GM18505 (cell line): ENCODE measurements around the gene ATP6V1C2.

Source experiments
- ATAC-seq: cut with Tn5 transposase; IDR thresholded peaks from one replicate; pipeline ENCODE4 v1.9.1; 2021; ENCODE audit not compliant: unreplicated experiment
- POLR2A ChIP-seq: IDR thresholded peaks from 4 replicates; pipeline ENCODE4 v1.6.1; 2011; ENCODE audit warnings: borderline replicate concordance; ENCODE audit not compliant: insufficient read depth, insufficient read length; ENCODE audit errors: extremely low read depth

Gene ATP6V1C2

DNA sequence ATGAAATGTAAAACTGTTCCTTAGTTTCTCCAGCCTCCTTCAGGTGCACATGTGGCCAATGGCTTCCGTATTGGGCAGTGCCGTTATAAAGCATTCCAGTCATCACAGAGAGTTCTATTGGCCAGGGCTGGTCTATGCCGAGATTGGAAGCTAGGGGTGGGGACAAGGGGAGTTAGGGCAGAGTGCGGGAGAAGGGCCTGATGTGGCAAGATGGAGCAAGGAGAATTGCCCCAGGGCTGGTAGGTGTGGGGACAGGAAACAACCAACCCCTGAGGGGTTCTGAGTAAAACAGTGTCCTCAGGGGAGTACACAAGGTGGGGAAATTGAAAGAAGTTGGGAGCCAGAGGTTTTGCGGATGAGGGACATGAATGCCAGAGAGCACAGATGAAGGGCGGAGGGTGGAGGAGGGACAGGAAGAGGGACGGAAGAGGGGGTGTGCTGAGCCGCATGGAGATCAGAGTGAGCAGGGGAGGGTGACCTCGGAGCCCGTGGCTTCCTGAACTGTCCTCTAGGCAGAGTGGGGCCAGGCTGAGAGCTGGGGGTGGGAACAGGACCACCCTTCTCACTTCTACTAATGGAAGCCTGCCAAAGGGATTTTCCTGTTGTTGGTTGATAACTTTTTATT lies 9.1 kb upstream of the ATP6V1C2 start:
- no peak for ATAC-seq
- no peak for TF ChIP-seq POLR2A

DNA sequence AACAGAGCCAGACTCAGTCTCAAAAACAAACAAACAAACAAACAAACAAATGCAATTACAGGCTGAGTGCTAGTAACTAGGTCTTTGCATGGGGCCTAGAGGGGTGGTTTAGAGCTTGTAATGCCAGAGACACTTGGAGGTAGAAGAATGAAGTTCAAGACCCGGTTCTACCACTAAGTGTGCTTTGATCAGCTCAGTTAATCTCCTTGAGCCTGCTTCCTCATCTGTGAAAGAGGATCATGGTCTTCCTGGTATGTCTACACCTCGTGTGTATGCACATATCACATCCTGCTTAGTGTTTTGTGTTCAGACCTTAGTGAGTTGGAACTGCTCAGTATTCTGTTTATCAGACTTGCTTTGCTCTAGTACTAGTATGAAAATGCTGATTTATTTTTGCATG lies 4.8 kb upstream of the ATP6V1C2 start:
- ATAC-seq: no peak

DNA sequence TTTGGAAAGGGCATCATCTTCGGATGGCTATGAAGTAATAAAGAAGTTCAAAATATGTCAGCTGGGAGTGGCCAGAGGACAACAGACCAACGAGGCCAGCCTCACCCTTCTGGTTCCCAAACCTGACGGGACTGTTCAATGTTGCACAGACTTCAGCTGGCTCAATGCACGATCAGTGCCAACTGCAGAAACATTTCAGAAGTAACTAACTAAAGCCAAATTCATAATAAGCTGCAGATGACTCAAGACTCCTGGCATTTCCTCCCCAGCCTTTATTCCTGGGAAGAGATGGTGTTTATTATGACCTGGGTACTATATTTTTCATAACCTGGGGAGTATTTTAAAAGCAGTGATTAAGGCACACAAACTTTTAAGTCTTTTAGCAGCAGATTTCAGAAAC lies 3.8 kb upstream of the ATP6V1C2 start:
- TF ChIP-seq POLR2A: no peak
- no peak for ATAC-seq

More for the DNA sequence above, 4.8 kb upstream of the ATP6V1C2 start:
- no peak for TF ChIP-seq POLR2A

DNA sequence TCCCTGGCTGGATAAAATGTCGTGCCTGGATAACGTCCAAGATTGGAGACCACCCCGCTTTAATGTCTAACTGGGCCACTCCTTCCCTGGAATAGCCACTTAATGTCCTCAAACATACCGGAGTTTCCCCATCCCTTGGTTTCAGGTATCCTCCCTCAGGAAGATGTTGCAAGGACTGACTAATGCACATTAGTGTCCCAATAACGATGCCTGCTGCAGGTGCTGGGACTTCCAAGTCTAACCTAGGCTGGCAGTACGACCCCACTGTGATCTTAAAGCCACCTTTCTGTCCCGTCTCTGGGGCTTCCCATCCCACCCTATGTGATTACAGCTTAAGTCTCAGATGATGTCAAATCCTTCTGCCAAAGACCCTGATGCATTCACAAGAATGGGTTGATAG lies 1.1 kb upstream of the ATP6V1C2 start:
- ATAC-seq: no peak
- no peak for TF ChIP-seq POLR2A

DNA sequence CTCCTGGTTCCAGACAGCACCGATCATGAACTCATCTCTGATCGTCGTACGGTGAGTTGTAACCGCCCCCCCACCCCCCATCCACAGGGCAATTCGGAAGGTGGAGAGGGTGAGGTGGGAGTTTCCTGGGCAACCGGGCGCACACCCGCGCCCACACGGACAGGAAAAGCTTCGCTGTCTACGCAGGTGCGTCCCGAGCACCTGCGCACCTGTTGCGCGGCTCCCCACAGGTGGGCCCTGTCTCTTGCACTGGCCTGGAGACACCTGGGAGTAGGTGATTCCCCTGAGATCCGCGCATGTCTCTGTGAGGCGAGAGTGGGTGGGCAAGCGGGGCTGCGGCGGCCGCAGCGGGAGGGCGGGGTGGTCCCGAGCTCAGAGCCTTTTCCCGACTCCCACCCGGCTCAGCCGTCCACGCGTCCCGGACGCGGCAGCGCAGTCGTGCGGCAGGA lies 459 bp upstream of the ATP6V1C2 start:
- no peak for ATAC-seq
- TF ChIP-seq POLR2A: no peak

DNA sequence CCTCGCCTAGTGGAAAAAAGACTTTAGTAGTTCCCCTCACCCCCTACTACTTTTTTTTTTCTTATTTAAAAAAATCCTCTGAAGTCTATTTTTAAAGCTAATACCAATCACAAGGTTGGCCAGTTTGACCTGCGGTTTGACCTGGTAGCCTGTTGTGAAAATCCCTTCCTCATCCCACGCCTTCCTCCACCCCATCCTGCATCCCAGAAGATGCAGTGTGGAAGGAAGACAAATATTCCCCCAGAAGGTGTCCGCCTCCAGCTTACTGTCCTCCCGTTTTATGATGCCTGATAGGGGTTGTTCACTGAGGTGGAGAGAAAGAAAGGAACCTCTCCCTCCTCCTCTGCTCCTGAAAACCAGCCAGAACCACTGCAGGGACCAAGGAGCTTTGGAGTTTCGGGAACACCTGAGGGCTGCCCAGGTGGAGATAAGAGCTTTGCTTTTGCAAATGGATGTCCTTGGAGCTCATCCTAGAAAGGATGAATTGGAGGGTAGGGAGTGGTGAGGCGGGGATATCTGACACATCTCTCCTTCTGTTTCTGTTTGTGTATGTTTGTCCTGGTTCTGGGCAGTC lies 909 bp downstream of the ATP6V1C2 start:
- TF ChIP-seq POLR2A: no peak
- ATAC-seq: no peak

DNA sequence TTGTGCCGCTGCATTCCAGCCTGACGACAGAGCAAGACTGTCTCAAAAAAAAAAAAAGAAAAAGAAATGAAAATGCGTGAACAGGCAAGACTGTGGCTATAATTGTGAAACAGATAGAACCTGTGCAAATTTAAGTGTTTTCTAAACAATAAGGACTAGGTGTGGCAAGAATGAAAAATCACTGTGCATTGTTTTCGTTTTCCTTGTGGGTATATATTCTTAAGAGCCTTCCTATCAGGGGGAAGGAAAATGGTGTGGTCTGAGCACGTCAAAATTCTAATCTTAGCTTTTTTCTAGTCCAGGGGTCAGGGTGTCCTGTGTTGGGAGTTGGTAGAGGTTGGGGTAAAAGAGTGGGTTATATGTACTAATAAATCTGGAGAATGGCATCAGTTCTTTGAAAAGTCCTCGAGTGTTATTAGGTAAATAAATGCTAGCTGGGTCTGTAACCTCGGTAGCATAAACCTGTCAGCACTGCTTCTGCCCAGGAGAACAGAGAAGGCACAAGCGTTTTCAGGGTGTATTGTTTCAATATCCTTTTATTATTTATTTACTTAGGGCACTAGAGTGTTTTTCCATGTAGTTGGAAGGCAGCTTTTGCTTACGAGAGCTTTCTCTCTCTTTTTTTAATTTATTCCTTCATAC lies 11.6 kb downstream of the ATP6V1C2 start:
- no peak for ATAC-seq
- TF ChIP-seq POLR2A: no peak

DNA sequence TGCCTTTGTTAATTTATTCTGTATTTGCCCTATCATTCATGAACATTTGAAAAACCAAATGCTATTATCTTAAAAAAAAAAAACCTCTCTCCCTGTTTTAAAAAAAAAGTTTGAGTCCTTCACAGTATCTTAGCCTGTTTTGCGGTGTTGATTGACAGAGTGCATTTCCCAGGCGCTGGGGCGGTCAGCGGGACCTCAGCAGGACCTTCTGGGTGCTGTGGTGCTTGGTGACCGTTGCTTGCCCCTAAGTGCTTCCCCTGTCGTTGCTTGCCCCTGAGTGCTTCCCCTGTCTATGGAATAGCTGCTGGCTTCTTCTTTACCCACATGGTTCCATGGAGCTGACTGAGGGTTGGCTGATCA lies 12.1 kb downstream of the ATP6V1C2 start:
- no peak for ATAC-seq
- TF ChIP-seq POLR2A: no peak

DNA sequence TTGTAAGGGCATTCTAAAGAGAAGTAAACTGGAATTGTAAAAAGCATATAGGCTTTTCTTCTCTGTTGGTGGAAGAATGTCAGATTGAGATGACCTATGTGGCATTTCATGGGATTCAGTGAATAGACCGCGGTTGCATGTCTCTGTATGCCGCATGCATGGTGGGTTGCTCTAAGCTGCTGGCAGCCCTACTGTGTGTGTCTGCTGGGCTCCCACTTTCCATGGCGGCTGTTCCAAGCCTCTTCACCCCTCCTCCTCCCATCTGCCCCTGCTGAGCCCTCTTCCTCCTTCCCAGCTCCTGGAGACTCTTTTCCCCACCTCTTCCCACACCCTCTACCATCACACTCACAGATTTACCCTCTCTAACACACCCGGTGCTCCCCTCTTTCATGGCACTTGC lies 12.6 kb downstream of the ATP6V1C2 start:
- no peak for TF ChIP-seq POLR2A
- ATAC-seq: no peak

DNA sequence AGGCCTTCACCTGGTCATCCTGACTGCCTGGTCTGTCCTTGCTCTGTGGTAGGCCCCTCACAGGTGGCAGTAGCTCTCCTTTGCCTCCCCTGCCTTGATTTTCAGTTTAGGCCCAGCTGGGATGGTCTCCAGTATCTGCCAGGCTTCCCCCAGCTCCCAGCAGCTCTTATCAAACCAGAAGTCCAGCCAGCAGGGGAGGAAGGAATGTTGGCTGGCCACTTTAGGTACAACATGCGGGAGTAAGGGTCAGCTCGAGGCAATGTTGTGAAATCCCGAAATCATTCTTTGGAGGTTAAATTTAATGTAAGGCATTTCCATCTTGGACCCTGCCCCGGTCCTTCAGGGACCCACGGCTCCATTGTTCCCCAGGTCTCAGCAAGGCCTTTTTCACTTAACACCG lies 16.8 kb downstream of the ATP6V1C2 start:
- TF ChIP-seq POLR2A: no peak
- ATAC-seq: no peak

DNA sequence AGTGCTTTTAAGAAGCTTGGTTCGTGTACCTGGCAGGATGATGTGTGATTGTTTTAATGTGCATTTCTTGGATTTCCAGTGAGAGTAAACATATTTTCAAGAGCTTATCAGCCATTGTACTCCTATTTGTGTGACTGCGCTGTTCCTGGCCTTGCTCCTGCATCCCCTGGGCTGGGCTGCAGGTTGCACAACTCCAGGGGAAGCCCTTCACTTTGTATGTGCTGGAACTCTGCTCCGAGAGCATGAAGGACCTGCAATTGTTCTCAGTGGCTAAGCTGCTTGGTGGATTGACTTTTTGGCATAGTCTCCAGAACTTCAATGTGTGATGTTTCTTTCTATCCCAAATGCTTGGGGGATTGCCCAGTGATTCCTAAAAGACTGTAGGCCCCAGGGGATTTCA lies 18.8 kb downstream of the ATP6V1C2 start:
- no peak for ATAC-seq
- TF ChIP-seq POLR2A: no peak

DNA sequence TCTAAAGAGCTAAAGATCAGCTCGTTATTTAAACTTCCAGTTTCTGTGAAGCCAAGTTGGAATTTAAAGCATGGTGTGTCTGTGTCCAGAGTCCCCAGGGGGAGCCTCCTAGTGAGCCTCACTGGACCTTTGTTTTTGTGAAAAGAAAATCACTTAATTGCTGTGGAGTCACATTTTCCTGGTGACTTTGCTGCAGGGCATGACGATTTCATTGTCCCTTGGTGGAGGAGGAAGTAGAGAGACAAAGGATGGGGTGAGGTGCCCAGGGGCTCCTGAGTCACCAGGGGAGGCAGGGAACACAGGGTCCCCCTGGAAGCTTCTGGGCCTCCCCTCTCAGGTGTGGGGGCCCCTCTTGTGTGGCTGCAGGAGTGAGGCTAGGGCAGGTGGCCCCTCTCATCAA lies 19.7 kb downstream of the ATP6V1C2 start:
- no peak for TF ChIP-seq POLR2A
- ATAC-seq: no peak

DNA sequence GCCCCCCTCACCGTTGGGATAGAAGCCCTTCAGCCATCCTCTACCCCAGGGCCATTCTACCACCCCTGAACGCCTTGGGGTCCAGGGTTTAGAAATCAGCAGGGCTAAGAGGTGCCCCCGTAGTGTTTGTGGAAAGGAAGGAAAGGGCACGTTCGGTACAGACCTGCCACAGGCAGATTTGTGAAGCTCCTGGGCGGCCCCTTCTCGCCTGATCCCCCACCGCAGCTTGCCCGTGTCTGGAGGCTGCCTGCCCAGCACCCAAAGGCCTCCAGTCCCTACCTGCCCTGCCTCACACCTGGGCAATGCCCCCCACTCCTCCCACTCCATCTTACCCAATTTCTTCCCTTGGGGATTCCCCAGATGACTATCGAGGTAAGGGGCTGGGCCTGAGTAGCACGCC lies 21.2 kb downstream of the ATP6V1C2 start:
- no peak for ATAC-seq
- TF ChIP-seq POLR2A: no peak

DNA sequence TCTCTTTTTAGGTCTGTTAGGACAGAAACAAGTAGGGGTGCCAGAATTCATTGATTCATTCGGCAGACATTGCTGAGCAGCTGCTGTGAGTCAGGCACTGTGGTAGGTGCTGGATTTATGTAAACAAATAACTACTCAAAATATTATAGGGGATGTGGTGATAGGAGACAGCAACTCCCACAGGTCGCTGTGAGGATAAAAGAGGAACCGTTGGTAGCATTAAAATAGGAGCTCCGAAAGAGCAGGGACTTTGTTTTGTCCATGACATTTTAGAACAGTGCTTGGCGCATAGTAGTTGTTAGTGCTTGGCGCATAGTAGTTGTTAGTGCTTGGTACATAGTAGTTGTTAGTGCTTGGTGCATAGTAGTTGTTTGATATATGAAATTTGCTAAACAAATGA lies 29.2 kb downstream of the ATP6V1C2 start:
- no peak for ATAC-seq
- TF ChIP-seq POLR2A: no peak
